ENCODE results near the gene CACNA1G.

The CACNA1G gene

DNA sequence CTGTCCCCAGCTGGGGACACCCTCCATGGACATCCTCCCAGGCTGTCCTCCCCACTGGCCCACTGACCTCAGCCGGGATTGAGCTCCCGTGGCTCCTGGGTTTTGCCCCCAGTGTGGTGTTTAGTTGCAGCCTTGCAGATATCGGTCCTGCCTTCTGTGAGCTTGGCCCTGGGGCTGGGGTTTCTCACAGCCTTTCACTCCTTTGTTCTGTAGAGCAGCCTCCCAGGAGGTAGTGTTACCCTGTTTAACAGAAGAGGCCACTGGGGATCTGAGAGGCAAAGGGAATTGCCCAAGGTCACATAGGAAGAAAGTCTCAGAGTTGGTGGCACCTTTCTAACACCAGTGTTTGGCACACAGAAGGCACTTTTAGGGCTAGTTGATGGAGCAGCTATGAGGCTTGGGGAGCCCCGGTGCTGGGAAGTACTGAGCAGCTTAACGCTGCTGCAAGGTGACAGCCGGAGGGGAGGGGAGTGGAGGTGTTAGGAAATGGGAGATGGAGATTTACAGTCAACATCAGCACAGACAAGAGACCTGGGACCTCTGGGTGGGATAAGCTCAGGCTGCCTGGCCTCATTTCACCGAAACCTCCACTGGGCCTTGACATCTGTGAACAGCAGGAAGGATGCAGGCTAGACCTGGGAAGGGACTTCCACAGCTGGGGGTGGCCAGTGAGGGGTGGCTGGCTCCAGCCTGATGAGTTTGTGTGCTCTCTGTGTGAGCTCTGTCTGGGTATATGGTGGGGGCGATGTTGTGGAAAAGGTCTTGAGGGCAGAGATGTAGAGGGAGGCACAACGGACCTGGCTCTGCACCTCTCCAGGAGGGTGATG is 26.1 kb downstream of the CACNA1G start:
- DNase-seq = no peak

DNA sequence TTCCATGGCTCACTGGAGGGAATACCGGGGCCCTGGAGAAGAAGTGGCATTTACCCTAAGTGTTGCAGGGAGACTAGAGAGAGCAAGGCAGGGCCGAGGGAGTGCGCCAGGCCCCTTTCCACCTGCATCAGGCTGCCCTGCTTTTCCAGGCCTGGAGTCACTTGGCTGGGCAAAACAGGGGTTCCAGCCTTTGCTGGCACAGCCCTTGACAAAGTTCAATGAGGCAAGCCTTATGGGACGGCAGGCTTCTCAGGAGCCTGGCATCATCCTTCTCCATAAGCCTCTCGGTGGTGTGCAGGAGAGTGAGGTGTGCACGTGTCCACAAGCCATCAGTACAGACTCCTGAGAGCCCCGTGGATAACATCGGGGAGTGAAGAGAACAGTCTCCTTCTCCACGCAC is 27.1 kb downstream of the CACNA1G start:
- DNase-seq = no peak
- Histone ChIP-seq H3K9ac (ENCODE audit: low read length) (no peak overlapping the region), H3K79me1 (replicated peaks; ENCODE audit: low read length, poor library complexity, severe bottlenecking) (no peaks in the 10 kb centered on the region), H3K4ac (ENCODE audit: low read depth in 1 of 2, low read length in 2 of 2) (no peak overlapping the region), H3K27me3 (ENCODE audit: control insufficient read depth in 1 of 2, insufficient read depth in 1 of 2, low read length in 2 of 2) (peaks cover 35 to 51% of the 10 kb centered on the region in 2 experiments), H2BK5ac (ENCODE audit: low read depth, low read length, poor library complexity, severe bottlenecking) (no peak overlapping the region), H3K18ac (ENCODE audit: low read depth in 1 of 2, low read length in 2 of 2) (no peak overlapping the region), H3K9me3 (ENCODE audit: control insufficient read depth, low read length) (no peaks in the 10 kb centered on the region), H3K4me2 (ENCODE audit: low read length, poor library complexity, severe bottlenecking) (no peak overlapping the region), H2BK12ac (ENCODE audit: low read length in 2 of 2) (no peak overlapping the region), H3K14ac (ENCODE audit: low read length in 2 of 2) (no peak overlapping the region), H2BK15ac (ENCODE audit: low read depth, poor library complexity, severe bottlenecking) (no peak overlapping the region), H2AK5ac (ENCODE audit: low read length, severe bottlenecking) (no peak overlapping the region), H3K36me3 (ENCODE audit: control insufficient read depth in 1 of 2, insufficient read depth in 2 of 2, low read depth in 1 of 2, low read length in 2 of 2) (no peaks in the 10 kb centered on the region), H3K27ac (ENCODE audit: low read length, poor library complexity, severe bottlenecking) (no peak overlapping the region), H3K23ac (ENCODE audit: low read length in 2 of 2) (no peak overlapping the region), H2BK120ac (ENCODE audit: low read depth, low read length) (no peak overlapping the region), H4K8ac (ENCODE audit: low read length) (no peak overlapping the region), H3K4me3 (ENCODE audit: insufficient read depth in 1 of 2, low read depth in 1 of 2, low read length in 2 of 2) (no peak overlapping the region), H2AFZ (ENCODE audit: low read depth, low read length) (no peak overlapping the region), H3K4me1 (ENCODE audit: control insufficient read depth, insufficient read depth, low read depth, low read length) (peaks cover 16% of the 10 kb centered on the region), H4K91ac (ENCODE audit: low read length) (no peak overlapping the region)
- WGBS = 85% methylated on average over 8 of the region's 9 CpGs

More for the DNA sequence above, 26.1 kb downstream of the CACNA1G start:
- Histone ChIP-seq H3K4me3 (ENCODE audit: insufficient read depth in 1 of 2, low read depth in 1 of 2, low read length in 2 of 2) (no peak overlapping the region), H3K27me3 (ENCODE audit: control insufficient read depth in 1 of 2, insufficient read depth in 1 of 2, low read length in 2 of 2) (peaks cover 43 to 51% of the 10 kb centered on the region in 2 experiments), H3K4me2 (ENCODE audit: low read length, poor library complexity, severe bottlenecking) (no peak overlapping the region), H3K4me1 (ENCODE audit: control insufficient read depth, insufficient read depth, low read depth, low read length) (peaks cover 16% of the 10 kb centered on the region), H2BK12ac (ENCODE audit: low read length in 2 of 2) (no peak overlapping the region), H2BK15ac (ENCODE audit: low read depth, poor library complexity, severe bottlenecking) (no peak overlapping the region), H2BK120ac (ENCODE audit: low read depth, low read length) (no peak overlapping the region), H3K18ac (ENCODE audit: low read depth in 1 of 2, low read length in 2 of 2) (no peak overlapping the region), H3K9me3 (ENCODE audit: control insufficient read depth, low read length) (no peaks in the 10 kb centered on the region), H3K4ac (ENCODE audit: low read depth in 1 of 2, low read length in 2 of 2) (no peak overlapping the region), H3K79me1 (replicated peaks; ENCODE audit: low read length, poor library complexity, severe bottlenecking) (no peaks in the 10 kb centered on the region), H3K14ac (ENCODE audit: low read length in 2 of 2) (no peak overlapping the region), H2AFZ (ENCODE audit: low read depth, low read length) (no peak overlapping the region), H4K8ac (ENCODE audit: low read length) (peak overlapping the region; percentile 14), H3K36me3 (ENCODE audit: control insufficient read depth in 1 of 2, insufficient read depth in 2 of 2, low read depth in 1 of 2, low read length in 2 of 2) (no peaks in the 10 kb centered on the region), H3K9ac (ENCODE audit: low read length) (no peak overlapping the region), H2AK5ac (ENCODE audit: low read length, severe bottlenecking) (no peak overlapping the region), H2BK5ac (ENCODE audit: low read depth, low read length, poor library complexity, severe bottlenecking) (no peak overlapping the region), H3K27ac (ENCODE audit: low read length, poor library complexity, severe bottlenecking) (no peak overlapping the region), H3K23ac (ENCODE audit: low read length in 2 of 2) (no peak overlapping the region), H4K91ac (ENCODE audit: low read length) (no peak overlapping the region)
- WGBS = 73% methylated on average over 8 of the region's 9 CpGs

DNA sequence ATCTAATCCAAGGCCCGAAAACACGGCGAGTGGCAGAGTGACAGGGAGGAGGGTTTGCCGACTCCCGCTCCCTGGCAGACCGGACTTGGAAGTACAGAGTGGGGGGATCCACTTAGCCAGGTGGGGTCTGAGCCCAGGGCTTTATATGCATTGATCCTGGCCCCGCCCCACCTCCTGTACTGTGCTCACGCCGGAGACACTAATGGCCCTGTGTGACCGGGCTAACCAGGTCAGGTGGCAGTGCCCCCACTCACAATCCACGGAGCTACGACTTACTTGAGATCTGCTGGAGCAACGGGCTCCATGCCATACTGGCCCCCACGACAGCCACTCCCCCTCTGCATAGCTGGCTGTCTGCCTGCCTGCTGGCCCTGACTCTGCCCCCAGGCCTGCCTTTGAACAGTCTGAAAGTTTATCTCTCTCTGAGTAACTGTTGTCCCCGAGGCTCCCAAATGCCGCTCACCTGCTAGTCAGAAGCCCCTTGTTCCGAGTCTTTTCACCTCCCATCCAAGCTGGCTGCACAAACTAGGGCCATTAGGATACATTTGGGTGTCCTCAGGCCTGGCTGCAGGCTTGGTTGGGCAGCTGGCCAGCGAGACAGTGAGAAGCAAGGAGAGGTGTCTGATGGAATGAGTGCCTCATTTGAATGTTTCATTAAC is 28.0 kb downstream of the CACNA1G start:
- Histone ChIP-seq H3K79me1 (replicated peaks; ENCODE audit: low read length, poor library complexity, severe bottlenecking) (no peaks in the 10 kb centered on the region), H3K14ac (ENCODE audit: low read length in 2 of 2) (no peak overlapping the region), H3K18ac (ENCODE audit: low read depth in 1 of 2, low read length in 2 of 2) (no peak overlapping the region), H3K27me3 (ENCODE audit: control insufficient read depth in 1 of 2, insufficient read depth in 1 of 2, low read length in 2 of 2) (peaks cover 28 to 50% of the 10 kb centered on the region in 2 experiments), H2BK15ac (ENCODE audit: low read depth, poor library complexity, severe bottlenecking) (no peak overlapping the region), H3K27ac (ENCODE audit: low read length, poor library complexity, severe bottlenecking) (no peak overlapping the region), H2BK5ac (ENCODE audit: low read depth, low read length, poor library complexity, severe bottlenecking) (no peak overlapping the region), H2AFZ (ENCODE audit: low read depth, low read length) (no peak overlapping the region), H2AK5ac (ENCODE audit: low read length, severe bottlenecking) (no peak overlapping the region), H3K9ac (ENCODE audit: low read length) (no peak overlapping the region), H3K4me1 (ENCODE audit: control insufficient read depth, insufficient read depth, low read depth, low read length) (peaks cover 19% of the 10 kb centered on the region), H3K4ac (ENCODE audit: low read depth in 1 of 2, low read length in 2 of 2) (no peak overlapping the region), H3K9me3 (ENCODE audit: control insufficient read depth, low read length) (no peaks in the 10 kb centered on the region), H3K4me3 (ENCODE audit: insufficient read depth in 1 of 2, low read depth in 1 of 2, low read length in 2 of 2) (no peak overlapping the region), H3K23ac (ENCODE audit: low read length in 2 of 2) (no peak overlapping the region), H4K8ac (ENCODE audit: low read length) (no peak overlapping the region), H2BK120ac (ENCODE audit: low read depth, low read length) (no peak overlapping the region), H2BK12ac (ENCODE audit: low read length in 2 of 2) (no peak overlapping the region), H3K36me3 (ENCODE audit: control insufficient read depth in 1 of 2, insufficient read depth in 2 of 2, low read depth in 1 of 2, low read length in 2 of 2) (no peaks in the 10 kb centered on the region), H3K4me2 (ENCODE audit: low read length, poor library complexity, severe bottlenecking) (no peak overlapping the region), H4K91ac (ENCODE audit: low read length) (no peak overlapping the region)
- DNase-seq = no peak
- WGBS = 83% methylated on average over 17 of the region's 18 CpGs

DNA sequence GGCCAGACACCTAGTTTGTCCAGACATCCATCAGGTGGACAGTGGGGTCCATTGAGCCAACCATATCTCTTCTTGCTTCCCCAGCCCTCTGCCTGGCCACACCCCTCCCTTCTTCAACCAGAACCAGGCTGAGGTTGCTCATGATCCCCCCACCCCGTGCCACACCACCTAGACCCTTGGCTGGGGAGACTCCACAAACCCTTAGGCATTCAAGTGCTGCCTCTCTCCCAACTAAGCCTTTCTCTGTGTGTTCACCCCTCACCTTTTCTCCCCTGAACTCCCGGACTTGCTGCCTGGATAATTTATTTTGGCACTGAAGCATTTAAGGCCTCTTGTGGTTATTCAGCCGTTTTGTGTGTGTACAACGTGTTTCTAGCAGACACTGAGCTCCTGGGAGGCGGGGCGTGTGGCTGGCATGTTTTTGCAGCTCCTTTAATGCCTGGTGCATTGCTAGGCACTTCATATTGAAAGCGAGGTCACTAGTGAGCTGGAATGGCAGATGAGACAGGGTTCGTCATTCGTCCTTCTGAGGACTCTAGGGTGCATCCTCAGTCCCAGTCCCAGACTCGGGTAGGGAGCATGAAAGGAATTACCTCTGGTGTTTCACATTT is 28.7 kb downstream of the CACNA1G start:
- no peak overlapping the region for H3K27ac ChIP-seq (ENCODE audit: low read length, poor library complexity, severe bottlenecking)
- no peak overlapping the region for H3K9ac ChIP-seq (ENCODE audit: low read length)
- no peak overlapping the region for H2BK5ac ChIP-seq (ENCODE audit: low read depth, low read length, poor library complexity, severe bottlenecking)
- H2AFZ ChIP-seq (ENCODE audit: low read depth, low read length) = no peak overlapping the region
- no peaks in the 10 kb centered on the region for H3K79me1 ChIP-seq (replicated peaks; ENCODE audit: low read length, poor library complexity, severe bottlenecking)
- peak overlapping the region in 1 of 2 experiments; percentile 11 for H3K18ac ChIP-seq (ENCODE audit: low read depth in 1 of 2, low read length in 2 of 2)
- peaks cover 24 to 45% of the 10 kb centered on the region in 2 experiments for H3K27me3 ChIP-seq (ENCODE audit: control insufficient read depth in 1 of 2, insufficient read depth in 1 of 2, low read length in 2 of 2)
- H3K9me3 ChIP-seq (ENCODE audit: control insufficient read depth, low read length) = no peaks in the 10 kb centered on the region
- no peak overlapping the region for H3K4me2 ChIP-seq (ENCODE audit: low read length, poor library complexity, severe bottlenecking)
- H3K4me1 ChIP-seq (ENCODE audit: control insufficient read depth, insufficient read depth, low read depth, low read length) = peaks cover 19% of the 10 kb centered on the region
- no peak overlapping the region for H3K23ac ChIP-seq (ENCODE audit: low read length in 2 of 2)
- no peak overlapping the region for H4K8ac ChIP-seq (ENCODE audit: low read length)
- no peak overlapping the region for H4K91ac ChIP-seq (ENCODE audit: low read length)
- no peak overlapping the region for H3K4ac ChIP-seq (ENCODE audit: low read depth in 1 of 2, low read length in 2 of 2)
- H2AK5ac ChIP-seq (ENCODE audit: low read length, severe bottlenecking) = no peak overlapping the region
- no peak overlapping the region for H2BK12ac ChIP-seq (ENCODE audit: low read length in 2 of 2)
- H3K4me3 ChIP-seq (ENCODE audit: insufficient read depth in 1 of 2, low read depth in 1 of 2, low read length in 2 of 2) = no peak overlapping the region
- H2BK120ac ChIP-seq (ENCODE audit: low read depth, low read length) = no peak overlapping the region
- no peak overlapping the region for H2BK15ac ChIP-seq (ENCODE audit: low read depth, poor library complexity, severe bottlenecking)
- H3K14ac ChIP-seq (ENCODE audit: low read length in 2 of 2) = no peak overlapping the region
- H3K36me3 ChIP-seq (ENCODE audit: control insufficient read depth in 1 of 2, insufficient read depth in 2 of 2, low read depth in 1 of 2, low read length in 2 of 2) = no peaks in the 10 kb centered on the region
- 75% methylated on average over 10 of the region's 10 CpGs for WGBS
- DNase-seq = peak; percentile 5
